CD4-positive, alpha-beta T cell treated with Interleukin-6 for 4 hours (primary cell): ENCODE data around the gene BMAL2.
A peak's percentile ranks its signal among the peaks of the same experiment; 100 is the strongest.

Experiments used
- DNase-seq: peaks from one replicate; pipeline ENCODE4 v3.0.0-alpha.2; 2020; ENCODE audit warnings: mixed read lengths

Gene BMAL2

DNA sequence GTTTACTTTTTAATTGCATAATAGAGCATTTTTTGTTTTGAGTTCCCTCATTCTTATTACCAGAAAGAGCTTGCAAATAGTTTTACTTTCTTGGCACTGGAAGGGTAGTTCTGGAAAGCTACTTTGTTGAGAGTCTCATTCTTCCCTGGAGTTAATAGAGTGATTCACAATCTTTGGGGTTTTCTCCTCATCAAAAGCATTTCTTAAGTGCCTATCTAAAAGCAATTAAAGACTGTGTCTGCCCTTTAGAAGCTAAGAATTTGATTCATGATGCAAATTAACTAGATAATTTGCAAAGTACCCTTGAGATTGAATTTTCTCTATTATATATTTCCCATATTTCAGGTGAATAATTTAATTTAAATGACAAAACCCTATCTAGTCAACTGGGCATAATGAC, 8.1 kb upstream of the BMAL2 start:
- DNase-seq: no peak

DNA sequence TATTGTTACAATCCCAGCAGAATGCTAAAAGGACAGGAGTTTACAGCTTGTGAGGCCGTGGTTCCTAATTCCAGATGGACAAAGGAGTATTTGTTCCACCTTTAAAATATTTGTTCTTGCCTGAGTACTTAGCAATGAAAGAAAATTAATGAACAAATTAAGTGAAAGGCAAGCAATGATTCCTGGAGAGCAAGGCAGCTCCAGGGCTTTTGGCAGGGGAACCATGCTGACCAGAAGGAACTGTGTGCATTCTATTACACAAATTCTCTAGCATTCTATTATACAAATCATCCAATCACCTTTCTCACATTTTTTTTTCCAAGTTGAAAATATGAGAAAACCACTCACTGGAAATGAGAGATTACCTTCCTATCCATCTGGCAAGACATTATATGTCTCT, 1.8 kb upstream of the BMAL2 start:
- no peak for DNase-seq

DNA sequence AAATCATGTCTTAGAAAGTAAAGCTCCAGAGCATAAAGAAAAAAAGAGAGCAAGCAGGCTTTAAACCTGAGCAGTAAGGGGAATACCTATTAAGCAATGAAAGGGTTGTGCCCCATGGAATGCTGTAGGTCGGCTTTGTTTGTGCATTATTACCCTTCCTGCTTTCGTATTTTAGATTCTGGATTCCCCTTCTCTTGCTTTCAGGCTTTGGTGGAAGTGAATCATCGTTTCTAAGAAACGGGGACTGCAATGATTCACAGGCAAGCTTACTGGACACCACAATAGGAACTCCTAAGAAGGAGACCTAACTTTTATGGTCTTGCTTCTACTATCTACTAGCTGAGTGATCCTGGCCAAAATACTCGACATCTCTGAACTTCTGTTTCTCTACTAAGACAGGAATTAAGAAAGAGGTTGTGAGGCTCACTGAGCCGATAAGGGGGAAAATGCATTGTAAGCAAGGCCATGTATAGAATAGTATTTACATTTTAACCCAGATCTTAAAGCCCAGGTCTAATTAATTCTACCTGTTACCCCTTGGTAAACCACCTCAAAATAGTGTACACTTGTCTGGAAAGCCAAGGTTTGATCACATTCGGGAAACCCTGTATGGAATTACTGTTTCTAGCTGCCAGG, 1.2 kb upstream of the BMAL2 start:
- no peak for DNase-seq

DNA sequence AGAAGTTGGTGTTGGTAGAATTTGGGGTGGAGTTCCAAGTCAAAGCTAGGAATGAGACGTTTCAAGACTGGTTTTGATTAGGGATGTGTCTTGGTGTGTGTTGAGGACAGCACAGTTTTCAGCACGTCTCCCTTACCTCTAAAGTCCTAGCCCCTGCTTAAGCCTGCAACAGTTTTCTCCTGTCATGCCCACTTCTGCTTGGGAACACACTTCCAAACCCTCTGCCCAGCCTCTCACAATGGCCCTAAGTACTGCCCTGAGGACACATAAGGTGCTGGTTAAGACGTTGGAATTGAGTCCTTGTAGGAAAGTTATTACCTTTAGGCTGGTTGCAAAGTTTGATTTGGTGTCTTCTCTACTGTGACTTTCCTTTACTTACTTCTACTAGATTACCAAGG, 710 bp upstream of the BMAL2 start:
- no peak for DNase-seq

GRCh38 chr12:27332407-27332713, 276 bp upstream of the BMAL2 start:
- DNase-seq: no peak

GRCh38 chr12:27333403-27334009, 870 bp downstream of the BMAL2 start:
- DNase-seq: peak; percentile 30

DNA sequence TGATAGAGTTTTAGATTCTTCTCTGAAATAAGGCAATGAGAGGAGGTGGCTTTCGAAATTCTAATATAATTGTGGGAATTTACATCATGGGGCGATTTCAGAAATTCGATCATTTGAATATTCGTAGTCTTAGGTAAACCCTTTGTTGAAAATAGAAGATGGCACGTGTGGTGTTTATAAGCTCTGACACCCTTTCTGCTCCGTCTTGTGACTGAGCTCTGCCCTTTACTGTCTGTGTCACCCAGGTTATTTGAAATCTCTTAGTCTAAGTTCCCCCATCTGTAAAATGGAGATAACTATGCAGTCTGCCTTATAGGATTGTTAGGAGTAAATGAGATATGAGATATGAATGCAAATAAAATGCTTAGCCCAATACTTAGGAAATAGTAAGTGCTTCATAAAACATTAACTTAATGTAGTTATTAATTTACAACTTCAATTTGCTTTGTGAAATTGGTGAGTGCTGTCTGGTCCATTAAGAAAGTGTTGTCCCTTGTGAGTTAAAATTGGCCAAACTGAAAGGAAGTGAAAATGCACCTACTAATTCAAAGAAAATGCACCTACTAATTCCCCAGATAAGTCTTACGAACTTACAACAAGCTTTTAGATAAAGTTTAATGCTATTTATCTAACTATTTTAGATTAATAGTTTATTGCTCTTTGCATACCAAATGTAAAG, 1.5 kb downstream of the BMAL2 start:
- no peak for DNase-seq

GRCh38 chr12:27334721-27335082, 2.1 kb downstream of the BMAL2 start:
- no peak for DNase-seq

DNA sequence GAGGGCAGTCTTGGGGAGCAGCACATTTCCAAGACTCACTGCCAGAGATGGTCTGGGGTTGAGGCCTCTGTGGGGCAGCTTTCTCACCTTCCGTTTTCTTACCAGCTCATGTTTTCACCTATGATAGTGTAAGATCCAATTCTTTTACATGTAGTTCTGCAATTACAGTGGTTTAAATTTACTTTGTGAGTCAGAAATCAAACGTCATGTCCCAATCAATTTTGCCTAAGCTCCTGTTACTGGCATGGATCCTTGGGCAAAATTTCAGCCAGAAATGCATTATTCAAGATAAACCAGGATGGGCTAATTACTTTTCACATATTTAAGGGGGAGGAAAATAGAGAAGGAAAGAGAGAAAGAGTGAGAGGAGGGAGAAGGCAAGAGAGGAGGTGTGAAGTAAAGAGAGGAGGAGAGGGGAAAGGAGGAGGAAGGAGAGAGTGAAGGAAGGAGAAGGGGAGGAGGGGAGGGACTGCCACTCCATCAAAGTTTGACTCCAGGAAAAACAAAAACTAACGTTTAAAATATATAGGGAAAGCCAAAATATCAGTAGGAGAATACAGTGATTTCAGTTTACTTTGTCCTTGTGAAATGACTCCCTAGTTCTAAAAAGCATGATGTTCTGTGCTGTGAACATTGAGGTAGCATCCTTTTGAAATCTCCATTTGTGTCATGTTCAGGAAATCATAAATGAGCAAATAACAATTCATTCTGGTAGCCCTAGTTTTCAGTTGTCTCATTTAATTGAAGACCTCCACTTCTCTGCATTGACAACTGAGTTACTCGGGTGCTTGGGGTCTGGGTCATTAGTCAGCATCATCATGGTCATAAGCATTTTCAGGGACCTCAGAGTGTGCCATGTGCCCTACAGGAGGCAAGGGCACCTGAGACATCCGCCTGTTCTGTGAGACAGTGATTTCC, 3.0 kb downstream of the BMAL2 start:
- no peak for DNase-seq

DNA sequence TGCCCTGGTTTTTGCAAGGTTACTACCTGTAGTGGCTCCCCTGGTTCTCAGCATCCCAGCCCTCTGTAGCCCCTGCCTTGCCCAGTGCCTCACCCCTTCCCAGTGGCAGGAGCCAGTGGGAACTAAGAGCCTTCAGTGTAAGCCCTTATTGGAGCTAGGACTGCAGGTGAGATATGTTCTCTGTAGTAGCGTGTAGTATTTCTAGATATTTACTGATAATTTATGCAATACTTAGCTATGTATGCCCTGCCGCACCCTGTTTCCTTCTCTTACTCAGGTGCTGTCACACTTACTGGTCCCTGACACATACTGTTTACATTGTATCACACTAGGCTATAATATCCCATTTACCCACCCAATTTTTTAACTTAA, 3.6 kb downstream of the BMAL2 start:
- DNase-seq: no peak

GRCh38 chr12:27337376-27337775, 4.7 kb downstream of the BMAL2 start:
- DNase-seq: no peak

DNA sequence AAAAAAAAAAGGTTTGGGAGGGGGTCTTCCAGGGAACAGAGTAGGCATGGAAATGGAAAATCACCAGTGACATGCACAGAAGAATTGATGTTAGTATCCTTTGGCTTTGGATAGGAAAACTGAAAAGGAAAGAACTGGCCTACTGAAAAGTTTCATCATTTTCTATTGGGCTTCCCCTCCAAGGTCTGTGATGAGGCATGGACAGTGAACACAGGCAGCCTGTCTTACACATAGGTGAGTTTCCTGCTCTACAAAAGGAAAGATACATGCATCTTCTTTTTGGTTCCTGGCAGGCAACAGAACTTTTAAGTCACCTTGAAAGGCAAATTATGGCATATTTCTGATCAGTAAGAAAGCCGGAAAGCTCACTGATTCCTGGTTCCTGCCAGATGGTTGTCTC, 5.8 kb downstream of the BMAL2 start:
- DNase-seq: no peak

DNA sequence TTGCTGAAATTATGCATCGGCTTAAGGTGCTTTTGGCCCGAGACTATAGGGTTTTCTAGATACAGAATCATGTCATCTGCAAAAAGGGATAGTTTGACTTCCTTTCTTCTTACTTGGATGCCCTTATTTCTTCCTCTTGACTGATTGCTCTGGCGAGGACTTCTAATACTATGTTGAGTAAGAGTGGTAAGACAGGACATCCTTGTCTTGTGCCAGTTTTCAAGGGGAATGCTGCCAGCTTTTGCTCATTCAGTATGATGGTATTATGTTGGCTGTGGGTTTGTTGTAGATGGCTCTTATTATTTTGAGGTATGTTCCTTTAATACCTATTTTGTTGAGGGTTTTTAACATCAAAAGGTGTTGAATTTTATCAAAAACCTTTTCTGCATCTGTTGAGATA, 8.3 kb downstream of the BMAL2 start:
- no peak for DNase-seq

- DNase-seq: no peak
Measured at GRCh38 chr12:27342536-27342935, 9.9 kb downstream of the BMAL2 start.

DNA sequence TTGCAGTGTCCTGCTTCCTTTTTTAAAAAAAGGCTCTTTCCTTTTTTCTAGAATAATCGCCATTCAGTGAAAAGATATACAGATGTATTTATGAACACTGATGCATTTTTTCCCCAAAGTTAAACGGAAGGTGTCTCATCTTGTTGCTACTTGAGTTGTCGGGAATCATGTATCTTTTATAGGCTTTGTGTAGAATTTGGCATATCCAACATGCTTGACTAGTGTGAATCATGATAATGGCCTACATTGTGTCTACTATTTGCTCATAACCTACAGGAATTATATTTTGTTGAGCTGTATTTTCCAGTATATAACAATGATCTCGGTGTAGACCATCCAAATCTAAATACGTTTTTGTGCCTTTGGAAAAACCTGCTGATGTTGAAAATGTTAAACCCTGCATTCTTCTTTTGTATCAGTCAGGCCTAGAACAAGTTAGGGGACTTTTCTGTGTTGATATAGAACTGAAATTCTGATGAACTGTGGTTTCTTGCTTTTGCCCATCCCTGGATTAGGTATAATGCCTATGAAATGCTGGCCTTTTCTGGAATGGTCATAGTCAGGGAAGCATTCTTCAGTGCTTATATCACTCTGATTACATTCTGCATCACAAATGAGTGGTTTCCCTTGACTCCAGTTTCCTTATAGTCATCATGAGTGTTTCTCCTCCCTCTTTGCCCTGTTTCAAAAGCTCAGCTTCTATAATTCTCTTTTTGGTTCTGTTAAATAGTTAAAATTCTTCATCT, 10.8 kb downstream of the BMAL2 start:
- DNase-seq: no peak

- no peak for DNase-seq
Measured at GRCh38 chr12:27344246-27344645, 11.6 kb downstream of the BMAL2 start.

- DNase-seq: no peak
Measured at GRCh38 chr12:27344760-27345159, 12.1 kb downstream of the BMAL2 start.

DNA sequence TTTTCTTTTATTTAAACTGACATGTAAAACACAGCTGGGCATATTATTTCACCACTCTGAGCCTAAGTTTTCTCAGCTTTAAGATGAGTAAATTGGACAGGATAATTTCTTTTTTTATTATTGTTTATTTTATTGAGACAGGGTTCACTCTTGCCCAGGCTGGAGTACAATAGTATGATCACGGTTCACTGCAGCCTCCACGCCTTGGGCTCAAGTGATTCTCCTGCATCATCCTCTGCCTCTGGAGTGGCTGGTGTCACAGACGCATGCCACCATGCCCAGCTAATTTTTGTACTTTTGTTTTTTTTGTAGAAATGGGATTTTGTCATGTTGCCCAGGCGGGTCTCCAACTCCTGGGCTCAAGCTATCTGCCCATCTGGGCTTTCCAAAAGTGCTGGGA, 12.7 kb downstream of the BMAL2 start:
- no peak for DNase-seq

DNA sequence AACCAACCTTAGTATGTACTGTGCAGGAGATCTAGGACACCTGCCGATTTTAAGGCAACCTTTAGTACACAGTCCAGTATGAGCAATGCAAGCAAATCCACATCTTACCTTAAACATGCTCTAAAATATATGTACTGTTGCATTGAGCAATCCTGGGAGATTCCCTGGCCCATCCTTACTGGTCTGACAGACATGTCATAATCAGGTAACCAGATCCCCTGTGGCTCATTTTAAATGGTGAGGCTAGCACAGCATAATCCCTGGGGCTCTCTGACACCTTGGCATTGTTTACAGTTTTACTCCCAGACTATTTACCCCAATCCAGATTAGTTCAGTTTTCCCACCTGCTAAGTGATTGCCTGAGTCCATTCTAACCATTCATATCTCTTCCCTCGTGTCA, 15.1 kb downstream of the BMAL2 start:
- no peak for DNase-seq

DNA sequence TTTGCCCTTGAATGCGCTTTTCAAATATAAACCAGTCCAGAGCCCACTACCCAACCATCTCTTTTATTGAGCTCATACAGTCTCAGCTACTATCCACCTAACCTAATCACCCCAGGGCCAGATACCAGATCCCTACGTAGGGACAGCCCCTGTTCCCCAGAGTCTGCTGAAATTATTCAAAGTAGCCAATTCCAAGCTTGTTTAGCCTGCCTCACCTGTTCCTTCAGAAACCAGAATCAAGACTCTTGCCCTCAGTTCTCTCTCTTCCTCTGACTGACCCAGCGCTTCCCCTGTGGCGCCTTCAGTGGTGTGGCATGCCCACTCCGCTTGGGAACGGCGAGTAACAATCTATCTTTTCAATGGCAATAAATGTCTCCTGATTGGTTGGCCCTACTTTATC, 18.8 kb downstream of the BMAL2 start:
- no peak for DNase-seq

- no peak for DNase-seq
Measured at GRCh38 chr12:27355486-27355885, 22.9 kb downstream of the BMAL2 start.

GRCh38 chr12:27355979-27356378, 23.3 kb downstream of the BMAL2 start:
- DNase-seq: no peak
